ENCODE measurements around the gene OAS2. TPM values are rescaled to one million over a fixed set of nuclear protein-coding genes. Genes with fewer than 3 reads are reported as not detected.
A peak's percentile ranks its signal among the peaks of the same experiment; 100 is the strongest.

OAS2 gene
- total RNA-seq, 2 experiments from 2014 or later, result 244 to 245 TPM

DNA sequence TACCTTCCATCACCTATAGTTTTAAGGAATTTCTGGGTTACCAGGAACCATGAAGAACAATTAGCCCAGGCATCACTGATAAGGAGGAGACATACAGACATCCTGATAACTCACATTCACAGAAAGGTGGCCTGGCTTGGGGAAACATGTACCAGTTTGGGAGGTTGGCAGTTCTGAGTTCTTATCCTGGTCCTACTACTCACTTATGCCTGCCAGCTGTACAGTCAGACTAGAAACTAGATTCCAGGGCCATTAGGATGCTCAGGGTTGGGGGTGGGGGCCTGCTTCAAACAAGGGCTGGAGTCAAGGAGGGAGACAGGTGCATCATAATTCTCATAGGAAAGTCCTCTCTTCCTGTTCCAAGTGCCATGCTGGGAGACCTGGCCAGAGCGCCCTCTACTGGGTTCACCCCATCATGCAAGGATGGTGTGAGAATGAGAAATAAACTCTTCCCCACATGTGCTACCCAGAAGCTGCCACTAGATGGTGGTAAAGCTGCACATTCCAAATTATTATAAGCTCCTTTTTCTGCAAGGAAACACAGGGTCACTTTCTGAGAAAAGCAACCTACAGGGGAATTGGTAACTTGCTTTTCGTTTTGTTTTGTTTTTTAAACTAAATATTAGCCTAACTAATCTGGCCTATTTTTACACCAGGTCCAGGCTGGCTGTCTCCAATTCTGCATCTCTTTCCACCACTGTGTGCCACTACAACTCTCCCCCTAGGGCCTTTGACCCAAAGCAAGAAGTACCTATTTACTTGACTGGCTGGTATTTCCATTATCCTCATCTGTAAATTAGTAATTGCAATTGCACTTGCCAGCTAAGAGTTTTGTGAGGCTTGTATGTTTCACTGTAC lies 14.5 kb downstream of the OAS2 start:
- H3K4me3 Mint-ChIP-seq, result no peak overlapping the region
- peaks cover 43% of the 10 kb centered on the region for H3K4me1 Mint-ChIP-seq
- H3K9me3 Mint-ChIP-seq, result peaks cover 4% of the 10 kb centered on the region
- peak; percentile 67 for DNase-seq
- no peaks in the 10 kb centered on the region for H3K27me3 Mint-ChIP-seq
- peak; percentile 34 for ATAC-seq (ENCODE audit: low read depth)
- POLR2A ChIA-PET, result interaction anchor here (0.6 to 8.0 kb wide), 7 partner anchors 8 to 92 kb away, joined by 3 to 114 read pairs (median 4); partner anchors contain the start of gene OAS2
- peaks cover 93% of the 10 kb centered on the region for H3K36me3 Mint-ChIP-seq
- peak overlapping the region; percentile 28 for H3K27ac Mint-ChIP-seq

DNA sequence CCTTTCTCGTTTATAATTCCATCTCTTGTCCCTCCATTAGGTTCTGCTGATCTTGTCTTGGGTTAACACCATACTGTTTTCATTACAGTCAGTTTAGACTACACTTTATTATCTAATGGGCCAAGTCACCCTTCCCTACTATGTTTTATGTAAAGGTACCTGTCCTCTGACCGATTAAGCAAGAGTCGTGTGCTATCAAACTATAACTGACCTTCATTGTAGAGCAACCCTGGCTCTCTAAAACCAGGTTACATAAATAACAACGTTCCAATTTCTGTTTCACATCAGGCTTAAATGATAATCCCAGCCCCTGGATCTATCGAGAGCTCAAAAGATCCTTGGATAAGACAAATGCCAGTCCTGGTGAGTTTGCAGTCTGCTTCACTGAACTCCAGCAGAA lies 16.7 kb downstream of the OAS2 start:
- peak overlapping the region; percentile 43 for H3K27ac Mint-ChIP-seq
- no peak for ATAC-seq (ENCODE audit: low read depth)
- no peak overlapping the region for H3K4me3 Mint-ChIP-seq
- DNase-seq, result no peak
- peaks cover 93% of the 10 kb centered on the region for H3K36me3 Mint-ChIP-seq
- peaks cover 4% of the 10 kb centered on the region for H3K9me3 Mint-ChIP-seq
- H3K4me1 Mint-ChIP-seq, result peaks cover 28% of the 10 kb centered on the region
- no peaks in the 10 kb centered on the region for H3K27me3 Mint-ChIP-seq
- POLR2A ChIA-PET, result no interaction called here

DNA sequence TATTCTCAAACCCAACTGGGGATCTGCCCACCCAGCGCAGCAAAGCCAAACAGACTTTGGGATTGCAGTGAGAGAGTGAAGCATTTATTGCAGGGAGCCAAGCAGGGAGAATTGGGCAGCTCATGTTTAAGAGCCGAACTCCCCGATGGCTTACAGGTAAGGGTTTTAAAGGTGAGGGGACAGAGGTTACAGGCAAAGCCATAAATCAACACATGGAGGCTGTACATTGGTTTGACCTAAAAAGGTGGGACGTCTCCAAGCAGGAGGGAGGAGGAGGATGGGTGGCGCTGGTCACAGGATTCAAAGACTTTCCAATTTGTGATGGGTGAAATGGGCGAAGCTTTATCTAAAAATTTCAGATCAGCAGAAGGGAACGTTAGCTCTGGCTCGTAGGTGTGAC lies 18.2 kb downstream of the OAS2 start:
- Mint-ChIP-seq H3K27me3 (no peaks in the 10 kb centered on the region), H3K27ac (no peak overlapping the region), H3K36me3 (peaks cover 90% of the 10 kb centered on the region), H3K9me3 (peaks cover 1% of the 10 kb centered on the region), H3K4me1 (peaks cover 22% of the 10 kb centered on the region), H3K4me3 (no peak overlapping the region)
- no peak for ATAC-seq (ENCODE audit: low read depth)
- no peak for DNase-seq
- POLR2A ChIA-PET, result no interaction called here

DNA sequence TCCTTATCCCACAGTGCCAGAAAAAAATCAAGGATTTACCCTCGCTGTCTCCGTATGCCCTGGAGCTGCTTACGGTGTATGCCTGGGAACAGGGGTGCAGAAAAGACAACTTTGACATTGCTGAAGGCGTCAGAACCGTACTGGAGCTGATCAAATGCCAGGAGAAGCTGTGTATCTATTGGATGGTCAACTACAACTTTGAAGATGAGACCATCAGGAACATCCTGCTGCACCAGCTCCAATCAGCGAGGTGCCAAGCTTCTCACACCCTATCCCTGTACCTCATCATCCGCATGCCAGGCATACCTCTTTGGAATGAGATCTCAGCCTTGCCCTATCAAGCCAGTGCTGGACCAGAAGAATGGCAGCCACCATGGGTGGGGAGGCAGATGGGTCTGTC lies 19.2 kb downstream of the OAS2 start:
- DNase-seq (no peak), ATAC-seq (ENCODE audit: low read depth) (no peak)
- H3K27me3 Mint-ChIP-seq, result no peaks in the 10 kb centered on the region
- POLR2A ChIA-PET, result interaction anchor here (1.3 kb wide), 1 partner anchor 20 kb away, joined by 5 read pairs; the partner anchor contains the start of gene OAS2
- H3K4me1 Mint-ChIP-seq, result peaks cover 16% of the 10 kb centered on the region
- H3K9me3 Mint-ChIP-seq, result no peaks in the 10 kb centered on the region
- peaks cover 84% of the 10 kb centered on the region for H3K36me3 Mint-ChIP-seq
- H3K27ac Mint-ChIP-seq, result no peak overlapping the region
- H3K4me3 Mint-ChIP-seq, result no peak overlapping the region

DNA sequence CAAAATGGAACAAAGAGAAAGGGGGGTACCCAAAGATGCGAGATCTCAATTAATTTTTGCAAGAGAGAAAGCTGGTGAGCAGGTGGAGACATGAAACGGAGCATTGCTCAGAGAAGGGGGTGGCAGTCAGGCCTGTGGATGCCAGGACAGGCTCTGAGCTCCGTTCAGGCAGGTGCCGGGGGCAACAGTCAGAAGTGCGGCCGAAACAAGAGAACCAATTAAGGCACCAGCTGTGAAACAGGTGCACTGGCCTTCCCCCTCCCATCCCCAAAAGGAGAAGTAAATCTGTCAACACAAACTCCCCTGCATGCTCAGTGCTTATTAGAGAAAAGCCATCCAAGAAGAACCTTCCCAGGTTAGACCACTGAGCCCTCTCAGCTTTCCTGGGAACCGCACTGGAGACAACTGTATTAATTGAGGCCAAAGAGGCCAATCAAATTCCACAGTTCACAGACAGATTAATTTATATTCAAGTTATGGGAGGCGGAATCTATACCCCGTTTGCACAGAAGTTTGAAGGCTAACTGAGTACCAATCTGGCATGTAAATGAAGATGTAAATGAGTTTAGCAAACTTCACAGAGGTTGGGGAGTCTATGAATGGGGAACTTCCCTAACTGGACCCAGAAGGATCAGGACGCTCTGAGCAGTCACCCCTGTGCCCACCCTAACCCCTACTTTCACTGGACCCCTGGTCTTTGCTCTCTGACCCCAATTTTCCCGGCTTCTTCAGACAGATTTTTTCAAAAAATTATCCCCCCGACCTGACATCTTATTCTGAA lies 20.9 kb downstream of the OAS2 start:
- Mint-ChIP-seq H3K27me3 (no peaks in the 10 kb centered on the region), H3K4me3 (no peak overlapping the region), H3K36me3 (peaks cover 84% of the 10 kb centered on the region), H3K27ac (no peak overlapping the region), H3K4me1 (peaks cover 10% of the 10 kb centered on the region), H3K9me3 (no peaks in the 10 kb centered on the region)
- POLR2A ChIA-PET, result no interaction called here
- ATAC-seq (ENCODE audit: low read depth) (no peak), DNase-seq (no peak)

DNA sequence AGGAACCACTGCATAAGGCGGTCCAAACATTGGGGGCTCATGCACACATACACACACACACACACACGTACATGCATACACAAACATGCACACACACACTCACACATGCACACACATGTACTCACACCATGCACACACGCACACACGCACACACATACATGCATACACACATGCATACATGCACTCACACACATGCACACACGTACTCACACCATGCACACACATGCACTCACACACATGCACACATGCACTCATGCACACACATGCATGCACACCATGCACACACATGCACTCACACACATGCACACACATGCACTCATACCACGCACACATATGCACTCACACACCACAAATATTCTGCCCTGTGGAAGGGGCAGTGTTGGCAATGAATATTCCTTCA lies 22.1 kb downstream of the OAS2 start:
- peaks cover 88% of the 10 kb centered on the region for H3K36me3 Mint-ChIP-seq
- ATAC-seq (ENCODE audit: low read depth) (no peak), DNase-seq (no peak)
- H3K9me3 Mint-ChIP-seq, result no peaks in the 10 kb centered on the region
- H3K4me1 Mint-ChIP-seq, result peaks cover 8% of the 10 kb centered on the region
- POLR2A ChIA-PET, result no interaction called here
- no peak overlapping the region for H3K4me3 Mint-ChIP-seq
- no peaks in the 10 kb centered on the region for H3K27me3 Mint-ChIP-seq
- H3K27ac Mint-ChIP-seq, result no peak overlapping the region

DNA sequence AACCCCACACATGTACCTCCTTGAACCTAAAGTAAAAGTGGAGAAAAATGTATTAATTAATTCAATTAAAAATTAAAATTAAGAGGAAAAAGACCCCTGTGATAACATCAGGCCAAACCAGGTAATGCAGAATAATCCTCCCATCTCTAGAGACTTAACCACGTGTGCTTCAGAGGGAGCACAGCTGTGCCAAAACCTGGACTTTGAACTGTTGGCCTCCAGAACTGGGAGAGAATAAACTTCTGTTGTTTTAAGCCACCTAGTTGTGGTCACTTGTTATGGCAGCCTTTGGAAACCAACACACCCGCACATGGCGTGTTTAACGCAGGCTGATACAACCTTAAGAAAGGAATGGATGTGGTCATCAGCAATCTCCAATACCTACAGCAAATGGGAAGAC lies 23.8 kb downstream of the OAS2 start:
- Mint-ChIP-seq H3K4me3 (no peak overlapping the region), H3K27me3 (no peaks in the 10 kb centered on the region), H3K36me3 (peaks cover 82% of the 10 kb centered on the region), H3K9me3 (no peaks in the 10 kb centered on the region), H3K27ac (no peak overlapping the region), H3K4me1 (peaks cover 10% of the 10 kb centered on the region)
- no peak for DNase-seq
- no peak for ATAC-seq (ENCODE audit: low read depth)
- POLR2A ChIA-PET, result interaction anchor here (0.6 to 0.9 kb wide), 2 partner anchors 10 to 29 kb away, joined by 3 read pairs; no protein-coding TSS in a partner anchor

DNA sequence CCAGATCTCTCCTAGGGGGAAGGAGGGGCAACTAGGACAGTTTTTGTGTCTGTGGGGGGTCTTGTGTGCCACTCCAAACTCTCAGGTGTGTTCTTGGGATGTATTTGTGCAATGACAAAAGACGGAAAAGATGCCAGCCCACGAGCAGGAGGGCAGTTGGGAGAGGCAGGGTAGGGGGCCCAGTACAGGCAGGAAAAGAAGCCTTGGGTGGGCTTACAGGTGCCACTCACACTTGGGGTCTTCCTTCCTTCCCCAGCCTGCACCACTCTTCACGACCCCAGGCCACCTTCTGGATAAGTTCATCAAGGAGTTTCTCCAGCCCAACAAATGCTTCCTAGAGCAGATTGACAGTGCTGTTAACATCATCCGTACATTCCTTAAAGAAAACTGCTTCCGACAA lies 24.4 kb downstream of the OAS2 start:
- no peaks in the 10 kb centered on the region for H3K9me3 Mint-ChIP-seq
- POLR2A ChIA-PET, result no interaction called here
- no peaks in the 10 kb centered on the region for H3K27me3 Mint-ChIP-seq
- H3K4me3 Mint-ChIP-seq, result no peak overlapping the region
- peaks cover 79% of the 10 kb centered on the region for H3K36me3 Mint-ChIP-seq
- no peak for DNase-seq
- no peak for ATAC-seq (ENCODE audit: low read depth)
- H3K27ac Mint-ChIP-seq, result no peak overlapping the region
- H3K4me1 Mint-ChIP-seq, result peaks cover 10% of the 10 kb centered on the region

DNA sequence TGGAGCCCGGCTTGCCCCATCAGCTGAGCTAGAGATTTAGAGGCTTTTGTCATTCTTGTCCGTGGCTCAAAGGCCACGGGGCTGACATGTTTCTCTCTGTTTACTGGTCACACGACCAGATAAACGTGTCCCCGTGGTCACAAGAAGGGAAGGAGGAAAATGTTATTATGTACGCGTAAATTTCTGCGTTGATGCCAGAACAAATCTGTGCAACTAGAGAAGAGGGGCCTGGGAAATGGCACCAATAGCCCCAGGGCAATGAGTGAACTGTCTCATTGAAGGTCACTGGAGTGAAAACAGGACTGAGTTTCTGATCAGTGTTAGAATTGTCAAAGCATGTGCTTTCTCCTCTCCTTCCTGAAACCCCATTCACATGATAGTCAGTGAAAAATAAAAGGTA lies 25.3 kb downstream of the OAS2 start:
- no peak for ATAC-seq (ENCODE audit: low read depth)
- Mint-ChIP-seq H3K9me3 (no peaks in the 10 kb centered on the region), H3K4me1 (peaks cover 8% of the 10 kb centered on the region), H3K4me3 (no peak overlapping the region), H3K27ac (no peak overlapping the region), H3K36me3 (peaks cover 76% of the 10 kb centered on the region), H3K27me3 (no peaks in the 10 kb centered on the region)
- POLR2A ChIA-PET, result no interaction called here
- no peak for DNase-seq

DNA sequence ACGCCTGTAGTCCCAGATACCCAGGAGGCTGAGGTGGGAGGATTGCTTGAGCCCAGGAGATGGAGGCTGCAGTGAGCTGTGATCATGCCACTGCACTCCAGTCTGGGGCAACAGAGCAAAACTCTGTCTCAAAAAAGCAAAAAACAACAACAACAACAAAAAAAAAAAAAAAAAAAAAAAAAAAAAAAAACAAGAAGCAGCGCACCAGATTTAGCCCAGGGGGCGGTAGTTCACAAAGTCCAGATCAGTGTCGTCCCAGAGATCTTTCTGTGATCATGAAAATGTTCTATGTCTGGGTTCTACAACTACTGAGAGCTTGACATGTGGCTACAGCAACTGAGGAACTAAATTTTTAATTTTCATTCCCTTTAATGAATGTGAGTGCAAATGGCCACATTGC lies 27.4 kb downstream of the OAS2 start:
- DNase-seq (no peak), ATAC-seq (ENCODE audit: low read depth) (no peak)
- H3K36me3 Mint-ChIP-seq, result peaks cover 76% of the 10 kb centered on the region
- H3K4me1 Mint-ChIP-seq, result peaks cover 2% of the 10 kb centered on the region
- no peak overlapping the region for H3K4me3 Mint-ChIP-seq
- H3K9me3 Mint-ChIP-seq, result peaks cover 3% of the 10 kb centered on the region
- no peak overlapping the region for H3K27ac Mint-ChIP-seq
- H3K27me3 Mint-ChIP-seq, result no peaks in the 10 kb centered on the region
- POLR2A ChIA-PET, result interaction anchor here (0.7 kb wide), 1 partner anchor 45 kb away, joined by 8 read pairs; no protein-coding TSS in a partner anchor

DNA sequence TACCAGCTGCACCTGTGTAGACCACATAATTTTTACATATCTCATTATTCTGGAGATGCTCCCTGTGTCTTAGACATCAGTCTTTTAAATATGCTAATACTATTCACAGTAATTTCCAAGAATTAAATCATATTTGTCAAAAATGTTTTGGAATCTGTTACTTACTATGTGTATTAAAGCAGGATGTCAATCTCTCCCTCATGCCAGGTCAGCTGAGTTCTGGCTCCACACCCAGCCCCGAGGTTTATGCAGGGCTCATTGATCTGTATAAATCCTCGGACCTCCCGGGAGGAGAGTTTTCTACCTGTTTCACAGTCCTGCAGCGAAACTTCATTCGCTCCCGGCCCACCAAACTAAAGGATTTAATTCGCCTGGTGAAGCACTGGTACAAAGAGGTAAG lies 27.9 kb downstream of the OAS2 start:
- H3K4me3 Mint-ChIP-seq, result no peak overlapping the region
- H3K27ac Mint-ChIP-seq, result no peak overlapping the region
- H3K9me3 Mint-ChIP-seq, result peaks cover 3% of the 10 kb centered on the region

DNA sequence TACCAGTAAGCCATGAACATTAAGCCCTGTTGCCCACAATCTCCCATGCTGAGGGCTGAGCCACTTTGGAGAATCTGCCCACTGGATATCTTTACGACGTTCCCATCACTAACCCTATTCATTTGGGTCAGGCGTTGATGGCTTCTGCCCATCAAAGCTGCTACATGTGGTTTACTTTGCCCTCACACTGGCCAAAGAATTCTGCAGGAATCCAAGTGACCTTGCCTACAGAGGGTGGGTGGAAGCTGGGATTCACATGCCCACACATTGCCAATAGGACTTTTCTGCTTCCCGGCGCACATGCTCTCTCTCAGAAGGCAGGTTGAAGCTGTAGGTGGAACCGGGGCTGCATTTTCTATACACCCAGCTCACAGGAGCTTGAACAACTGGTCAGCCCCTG lies 28.3 kb downstream of the OAS2 start:
- ATAC-seq (ENCODE audit: low read depth), result no peak
- Mint-ChIP-seq H3K4me1 (peaks cover 2% of the 10 kb centered on the region), H3K27ac (no peak overlapping the region), H3K9me3 (peaks cover 3% of the 10 kb centered on the region), H3K36me3 (peaks cover 80% of the 10 kb centered on the region), H3K27me3 (no peaks in the 10 kb centered on the region), H3K4me3 (no peak overlapping the region)
- POLR2A ChIA-PET, result interaction anchor here (1.5 kb wide), 1 partner anchor 27 kb away, joined by 3 read pairs; no protein-coding TSS in a partner anchor
- no peak for DNase-seq

More for the DNA sequence above, 27.9 kb downstream of the OAS2 start:
- no peak for ATAC-seq (ENCODE audit: low read depth)
- H3K36me3 Mint-ChIP-seq, result peaks cover 78% of the 10 kb centered on the region
- H3K4me1 Mint-ChIP-seq, result peaks cover 2% of the 10 kb centered on the region
- POLR2A ChIA-PET, result interaction anchor here (0.7 kb wide), 1 partner anchor 45 kb away, joined by 8 read pairs; no protein-coding TSS in a partner anchor
- no peaks in the 10 kb centered on the region for H3K27me3 Mint-ChIP-seq
- DNase-seq, result no peak

DNA sequence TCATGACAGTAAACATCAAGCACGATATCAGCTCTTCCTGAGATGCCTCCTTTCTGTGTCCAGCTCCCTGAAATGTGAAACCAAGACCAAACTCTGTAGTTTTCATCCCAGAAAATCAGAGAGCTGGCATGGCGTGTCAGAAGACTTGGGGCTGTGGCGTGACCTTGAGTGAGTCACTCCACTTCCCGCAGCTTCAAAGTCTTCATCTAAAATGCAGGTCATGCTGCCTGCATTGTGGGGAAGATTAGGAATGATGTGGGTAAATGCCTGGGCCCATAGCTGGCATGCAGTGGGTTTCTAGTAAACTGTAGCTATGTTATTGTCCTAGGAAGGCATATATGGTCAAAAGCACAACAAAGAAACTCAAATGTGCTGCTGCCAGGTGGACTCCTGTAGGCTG lies 28.8 kb downstream of the OAS2 start:
- DNase-seq, result no peak
- POLR2A ChIA-PET, result interaction anchor here (0.6 to 1.5 kb wide), 2 partner anchors 28 to 328 kb away, joined by 3 read pairs; partner anchors contain the start of gene SLC8B1
- no peak overlapping the region for H3K27ac Mint-ChIP-seq
- H3K27me3 Mint-ChIP-seq, result no peaks in the 10 kb centered on the region
- H3K36me3 Mint-ChIP-seq, result peaks cover 84% of the 10 kb centered on the region
- H3K4me1 Mint-ChIP-seq, result peaks cover 2% of the 10 kb centered on the region
- peaks cover 3% of the 10 kb centered on the region for H3K9me3 Mint-ChIP-seq
- ATAC-seq (ENCODE audit: low read depth), result no peak
- H3K4me3 Mint-ChIP-seq, result no peak overlapping the region

All from activated naive CD8-positive, alpha-beta T cell treated with anti-CD3 and anti-CD28 coated beads, Interleukin-2, amount 10 ng/mL, durations not matched to agents 7 days and 5 days (primary cell).